ENCODE measurements around the gene ZNF442.

Gene ZNF442

DNA sequence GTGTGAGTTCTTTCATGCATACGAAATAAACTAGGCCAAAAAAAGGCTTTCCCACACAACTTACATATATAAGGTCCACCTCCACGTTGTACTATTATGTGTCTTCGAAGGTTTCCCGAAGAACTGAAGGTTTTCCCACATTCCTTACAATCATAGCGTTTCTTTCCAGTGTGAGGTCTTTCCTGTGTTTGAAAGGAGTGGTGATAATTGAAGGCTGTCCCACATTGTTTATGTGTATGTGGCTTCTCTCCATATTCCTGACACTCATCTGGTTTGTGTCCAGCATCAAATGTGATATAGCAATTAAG is 14.6 kb downstream of the ZNF442 start:
- Histone ChIP-seq H2AFZ (ENCODE audit: low read length) (no peak overlapping the region), H3K79me2 (ENCODE audit: low read length) (no peaks in the 10 kb centered on the region), H3K27me3 (replicated peaks; ENCODE audit: insufficient read depth, low read length) (no peaks in the 10 kb centered on the region), H3K36me3 (replicated peaks; ENCODE audit: insufficient read depth, low read length) (no peaks in the 10 kb centered on the region), H3K27ac (ENCODE audit: low read length) (no peak overlapping the region), H3K4me3 (ENCODE audit: low read length) (no peak overlapping the region), H3K4me2 (ENCODE audit: low read depth, low read length) (no peak overlapping the region), H4K20me1 (ENCODE audit: insufficient read depth, low read length) (no peaks in the 10 kb centered on the region), H3K9ac (ENCODE audit: low read length) (no peak overlapping the region), H3F3A (ENCODE audit: insufficient read depth, low read length) (no peaks in the 10 kb centered on the region), H3K9me3 (replicated peaks; ENCODE audit: insufficient read depth, low read length) (no peaks in the 10 kb centered on the region), H3K4me1 (ENCODE audit: low read length) (peaks cover 9% of the 10 kb centered on the region), H3K9me2 (replicated peaks; ENCODE audit: insufficient read depth, low read length) (no peaks in the 10 kb centered on the region)
- no peak for DNase-seq
- TF ChIP-seq EZH2phosphoT487 (IDR thresholded peaks at IDR 0.05; ENCODE audit: low read length) (no peak), EZH2 (optimal IDR thresholded peaks at IDR 0.05; ENCODE audit: low read depth, low read length) (no peak)
- TF ChIP-seq, protein P1, sequence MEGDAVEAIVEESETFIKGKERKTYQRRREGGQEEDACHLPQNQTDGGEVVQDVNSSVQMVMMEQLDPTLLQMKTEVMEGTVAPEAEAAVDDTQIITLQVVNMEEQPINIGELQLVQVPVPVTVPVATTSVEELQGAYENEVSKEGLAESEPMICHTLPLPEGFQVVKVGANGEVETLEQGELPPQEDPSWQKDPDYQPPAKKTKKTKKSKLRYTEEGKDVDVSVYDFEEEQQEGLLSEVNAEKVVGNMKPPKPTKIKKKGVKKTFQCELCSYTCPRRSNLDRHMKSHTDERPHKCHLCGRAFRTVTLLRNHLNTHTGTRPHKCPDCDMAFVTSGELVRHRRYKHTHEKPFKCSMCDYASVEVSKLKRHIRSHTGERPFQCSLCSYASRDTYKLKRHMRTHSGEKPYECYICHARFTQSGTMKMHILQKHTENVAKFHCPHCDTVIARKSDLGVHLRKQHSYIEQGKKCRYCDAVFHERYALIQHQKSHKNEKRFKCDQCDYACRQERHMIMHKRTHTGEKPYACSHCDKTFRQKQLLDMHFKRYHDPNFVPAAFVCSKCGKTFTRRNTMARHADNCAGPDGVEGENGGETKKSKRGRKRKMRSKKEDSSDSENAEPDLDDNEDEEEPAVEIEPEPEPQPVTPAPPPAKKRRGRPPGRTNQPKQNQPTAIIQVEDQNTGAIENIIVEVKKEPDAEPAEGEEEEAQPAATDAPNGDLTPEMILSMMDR (IDR thresholded peaks at IDR 0.05; ENCODE audit: low read length): no peak

GRCh38 chr19:12350185-12350889 is 15.1 kb downstream of the ZNF442 start:
- no peak overlapping the region for H3K9ac ChIP-seq (ENCODE audit: low read length)
- H4K20me1 ChIP-seq (ENCODE audit: insufficient read depth, low read length): no peaks in the 10 kb centered on the region
- DNase-seq: no peak
- no peaks in the 10 kb centered on the region for H3K9me3 ChIP-seq (replicated peaks; ENCODE audit: insufficient read depth, low read length)
- H3K36me3 ChIP-seq (replicated peaks; ENCODE audit: insufficient read depth, low read length): no peaks in the 10 kb centered on the region
- H3K27ac ChIP-seq (ENCODE audit: low read length): no peak overlapping the region
- H3K27me3 ChIP-seq (replicated peaks; ENCODE audit: insufficient read depth, low read length): no peaks in the 10 kb centered on the region
- peaks cover 9% of the 10 kb centered on the region for H3K4me1 ChIP-seq (ENCODE audit: low read length)
- H3K79me2 ChIP-seq (ENCODE audit: low read length): no peaks in the 10 kb centered on the region
- H3K4me2 ChIP-seq (ENCODE audit: low read depth, low read length): no peak overlapping the region
- no peak overlapping the region for H3K4me3 ChIP-seq (ENCODE audit: low read length)
- no peaks in the 10 kb centered on the region for H3K9me2 ChIP-seq (replicated peaks; ENCODE audit: insufficient read depth, low read length)
- H2AFZ ChIP-seq (ENCODE audit: low read length): no peak overlapping the region
- no peaks in the 10 kb centered on the region for H3F3A ChIP-seq (ENCODE audit: insufficient read depth, low read length)
- TF ChIP-seq, protein P1 (IDR thresholded peaks at IDR 0.05; ENCODE audit: low read length): no peak
- TF ChIP-seq EZH2 (optimal IDR thresholded peaks at IDR 0.05; ENCODE audit: low read depth, low read length) (no peak), EZH2phosphoT487 (IDR thresholded peaks at IDR 0.05; ENCODE audit: low read length) (no peak)

GRCh38 chr19:12346896-12347295 is 18.6 kb downstream of the ZNF442 start:
- H3K79me2 ChIP-seq (ENCODE audit: low read length): no peaks in the 10 kb centered on the region
- DNase-seq: peak; percentile 27

More at GRCh38 chr19:12346896-12347295, 18.6 kb downstream of the ZNF442 start:
- no peaks in the 10 kb centered on the region for H3K27me3 ChIP-seq (replicated peaks; ENCODE audit: insufficient read depth, low read length)
- no peak overlapping the region for H3K4me2 ChIP-seq (ENCODE audit: low read depth, low read length)
- no peaks in the 10 kb centered on the region for H3K9me3 ChIP-seq (replicated peaks; ENCODE audit: insufficient read depth, low read length)
- H3K4me3 ChIP-seq (ENCODE audit: low read length): no peak overlapping the region
- TF ChIP-seq, protein P1 (IDR thresholded peaks at IDR 0.05; ENCODE audit: low read length): peak; percentile 22; the same call in 1 of the 2 replicates
- no peak for TF ChIP-seq EZH2phosphoT487 (IDR thresholded peaks at IDR 0.05; ENCODE audit: low read length)
- peaks cover 9% of the 10 kb centered on the region for H3K4me1 ChIP-seq (ENCODE audit: low read length)
- no peak overlapping the region for H2AFZ ChIP-seq (ENCODE audit: low read length)
- no peaks in the 10 kb centered on the region for H3K36me3 ChIP-seq (replicated peaks; ENCODE audit: insufficient read depth, low read length)
- H3F3A ChIP-seq (ENCODE audit: insufficient read depth, low read length): no peaks in the 10 kb centered on the region
- H3K27ac ChIP-seq (ENCODE audit: low read length): no peak overlapping the region
- no peaks in the 10 kb centered on the region for H3K9me2 ChIP-seq (replicated peaks; ENCODE audit: insufficient read depth, low read length)
- no peaks in the 10 kb centered on the region for H4K20me1 ChIP-seq (ENCODE audit: insufficient read depth, low read length)
- H3K9ac ChIP-seq (ENCODE audit: low read length): no peak overlapping the region

Measured in MM.1S (cell line).